OCI-LY1 (cell line): Measurements from ENCODE around the gene EIF4EBP3.

Experiments
- EZH2 ChIP-seq: fragments of 200-600 bp; sonication (generic), shearing (Covaris generic); IDR thresholded peaks from 2 replicates; pipeline ENCODE4 v1.8.0; 2017; ENCODE audit warnings: borderline replicate concordance, mixed run types, mild to moderate bottlenecking, antibody characterized with exemption, low read length, moderate library complexity, mixed read lengths
- TF ChIP-seq, protein P1 (sequence below): fragments of 200-600 bp; sonication (generic), shearing (Covaris generic); IDR thresholded peaks from 2 replicates; pipeline ENCODE4 v1.5.1; 2017; ENCODE audit warnings: mild to moderate bottlenecking, antibody characterized with exemption, low read length, moderate library complexity, mixed read lengths

DNA sequence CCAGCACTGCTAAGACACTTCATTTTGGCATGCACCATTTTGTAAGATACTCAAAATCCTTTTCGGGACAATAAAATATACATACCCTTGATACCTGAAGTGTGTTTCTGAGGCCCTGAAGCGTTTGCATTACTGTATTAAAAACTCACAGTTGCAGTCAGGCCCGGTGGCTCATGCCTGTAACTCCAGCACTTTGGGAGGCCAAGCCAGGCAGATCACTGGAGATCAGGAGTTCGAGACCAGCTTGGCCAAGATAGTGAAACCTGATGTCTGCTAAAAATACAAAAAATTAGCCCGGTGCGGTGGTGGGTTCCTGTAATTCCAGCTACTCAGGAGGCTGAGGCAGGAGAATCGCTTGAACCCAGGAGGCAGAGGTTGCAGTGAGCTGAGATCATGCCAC is 2.5 kb upstream of the EIF4EBP3 start:
- TF ChIP-seq, protein P1, sequence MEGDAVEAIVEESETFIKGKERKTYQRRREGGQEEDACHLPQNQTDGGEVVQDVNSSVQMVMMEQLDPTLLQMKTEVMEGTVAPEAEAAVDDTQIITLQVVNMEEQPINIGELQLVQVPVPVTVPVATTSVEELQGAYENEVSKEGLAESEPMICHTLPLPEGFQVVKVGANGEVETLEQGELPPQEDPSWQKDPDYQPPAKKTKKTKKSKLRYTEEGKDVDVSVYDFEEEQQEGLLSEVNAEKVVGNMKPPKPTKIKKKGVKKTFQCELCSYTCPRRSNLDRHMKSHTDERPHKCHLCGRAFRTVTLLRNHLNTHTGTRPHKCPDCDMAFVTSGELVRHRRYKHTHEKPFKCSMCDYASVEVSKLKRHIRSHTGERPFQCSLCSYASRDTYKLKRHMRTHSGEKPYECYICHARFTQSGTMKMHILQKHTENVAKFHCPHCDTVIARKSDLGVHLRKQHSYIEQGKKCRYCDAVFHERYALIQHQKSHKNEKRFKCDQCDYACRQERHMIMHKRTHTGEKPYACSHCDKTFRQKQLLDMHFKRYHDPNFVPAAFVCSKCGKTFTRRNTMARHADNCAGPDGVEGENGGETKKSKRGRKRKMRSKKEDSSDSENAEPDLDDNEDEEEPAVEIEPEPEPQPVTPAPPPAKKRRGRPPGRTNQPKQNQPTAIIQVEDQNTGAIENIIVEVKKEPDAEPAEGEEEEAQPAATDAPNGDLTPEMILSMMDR: no peak
- no peak for TF ChIP-seq EZH2
